ENCODE measurements around the gene NTRK1. TPM values are rescaled to one million over a fixed set of nuclear protein-coding genes. Genes with fewer than 3 reads are reported as not detected.
"Not testable (repeated sequence)": the region's sequence is repeated elsewhere in the genome, so short reads cannot be mapped to it uniquely, and the experiment has no call there.

NTRK1 gene
- total RNA-seq, 2 donors from 2014 or later = 2.1 to 2.5 TPM

DNA sequence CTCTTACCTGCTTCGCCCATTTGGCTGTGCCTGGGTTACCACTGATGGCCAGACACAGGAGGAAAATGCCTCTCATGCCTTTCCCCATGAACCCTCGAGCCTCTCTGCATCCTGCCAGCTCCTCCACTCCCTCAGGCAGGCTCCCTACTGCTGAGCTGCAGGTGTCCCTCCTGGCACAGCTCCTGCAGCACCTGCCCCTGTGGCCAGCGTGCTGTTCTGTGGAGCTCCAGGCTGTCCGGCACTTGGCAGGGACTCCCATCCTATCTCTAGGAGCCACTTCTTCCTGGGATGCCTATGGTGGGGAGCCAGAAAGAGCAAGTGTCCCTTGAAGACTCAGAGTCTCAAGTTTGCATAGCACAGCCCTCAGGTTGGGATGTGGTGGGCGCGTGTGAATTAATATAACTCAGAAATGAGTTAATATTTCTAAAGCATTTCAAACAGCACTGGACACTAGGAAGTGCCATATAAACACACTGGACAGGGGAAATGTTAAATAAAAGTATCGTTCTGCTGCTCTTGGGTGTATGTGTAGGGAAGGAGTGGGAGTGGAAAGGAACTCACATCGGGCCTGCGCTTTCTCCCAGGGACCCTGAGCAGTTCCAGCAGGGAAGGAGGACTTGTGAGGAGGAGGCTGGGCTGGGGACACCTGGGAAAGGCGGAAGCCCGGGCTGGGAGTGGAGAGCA lies 62.5 kb downstream of the NTRK1 start:
- no peak for DNase-seq
- intact Hi-C loops (cut with DNase I) = no loop called here
- ATAC-seq = no peak

DNA sequence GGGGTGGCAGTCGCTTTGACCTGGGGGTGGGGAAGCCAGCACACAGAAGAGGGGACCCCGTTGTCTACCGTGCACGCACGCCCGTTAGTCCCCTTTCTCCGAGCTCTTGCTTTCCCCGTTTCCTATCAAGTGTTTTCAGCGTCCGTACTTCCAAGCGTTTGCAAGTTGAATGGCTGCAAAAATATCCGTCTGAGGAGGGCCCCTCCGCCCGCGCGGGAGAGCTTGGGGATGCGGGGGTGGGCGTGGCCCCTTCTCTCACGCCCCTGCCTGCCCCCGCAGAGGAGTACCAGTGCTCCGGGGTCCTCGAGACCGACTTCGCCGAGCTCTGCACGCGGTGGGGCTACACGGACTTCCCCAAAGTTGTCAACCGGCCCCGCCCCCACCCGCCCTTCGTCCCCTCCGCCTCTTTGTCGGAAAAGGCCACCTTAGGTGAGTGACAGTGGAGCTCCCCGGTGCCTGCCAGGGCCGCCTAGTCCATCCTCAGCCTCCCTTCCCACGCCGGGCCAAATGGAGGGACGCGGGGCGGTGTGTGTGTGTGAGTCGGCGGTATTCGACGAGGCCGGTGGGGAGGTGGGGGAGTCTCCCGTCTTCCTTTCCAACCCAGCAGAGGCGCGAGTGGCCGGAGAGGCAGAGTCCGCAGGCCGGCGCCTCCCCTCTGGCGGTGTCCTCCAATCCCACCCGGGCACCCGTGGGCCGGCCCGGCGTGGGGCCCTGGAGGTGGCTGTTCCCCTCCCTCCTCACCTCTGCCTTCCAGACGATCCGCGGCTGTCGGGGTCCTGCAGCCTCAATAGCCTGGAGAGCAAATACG lies 63.2 kb downstream of the NTRK1 start:
- DNase-seq (no peak), ATAC-seq (no peak)
- intact Hi-C loops (cut with DNase I) = no loop called here

DNA sequence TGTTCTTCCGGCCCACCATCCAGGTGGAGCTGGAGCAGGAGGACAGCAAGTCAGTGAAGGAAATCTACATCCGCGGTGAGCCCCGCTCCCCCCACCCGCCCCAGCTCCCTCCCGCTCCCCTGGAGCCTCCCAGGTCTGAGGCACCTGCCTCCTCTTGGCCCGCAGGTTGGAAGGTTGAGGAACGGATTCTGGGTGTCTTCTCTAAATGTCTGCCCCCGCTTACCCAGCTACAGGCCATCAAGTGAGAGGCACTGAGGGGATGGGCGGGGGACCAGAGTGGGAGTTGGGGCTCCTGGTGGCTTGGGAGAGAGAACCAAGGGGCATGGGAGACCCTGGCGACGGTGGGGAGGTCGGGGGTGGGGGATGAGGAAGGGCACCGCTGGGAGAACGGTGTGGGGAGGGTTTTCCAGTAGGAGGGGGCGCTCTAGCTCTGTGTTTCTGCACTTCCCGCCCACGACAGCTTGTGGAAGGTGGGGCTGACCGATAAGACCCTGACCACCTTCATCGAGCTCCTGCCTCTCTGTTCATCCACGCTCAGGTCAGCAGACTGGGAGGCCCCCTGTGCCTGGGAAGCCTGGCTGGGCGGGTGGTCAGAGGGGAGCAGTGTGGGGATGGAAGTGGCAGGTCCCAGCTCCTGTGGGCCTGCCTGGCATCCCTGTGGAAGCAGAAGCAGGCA lies 64.0 kb downstream of the NTRK1 start:
- ATAC-seq = no peak
- intact Hi-C loops (cut with DNase I) = loop anchor here in 1 of 2 donors (5.0 kb wide), 1 partner anchor 32 kb away; the partner anchor contains the start of gene PEAR1

GRCh38 chr1:156925154-156926010 lies 64.7 kb downstream of the NTRK1 start:
- intact Hi-C loops (cut with DNase I) = loop anchor here in 1 of 2 donors (5.0 kb wide), 1 partner anchor 33 kb away; the partner anchor contains the start of gene PEAR1
- no peak for ATAC-seq
- no peak for DNase-seq

More for the DNA sequence above, 64.0 kb downstream of the NTRK1 start:
- no peak for DNase-seq

- intact Hi-C loops (cut with DNase I) = loop anchor here in 1 of 2 donors (5.0 kb wide), 1 partner anchor 34 kb away; the partner anchor contains the start of gene PEAR1
- peak in 1 of 2 donors; percentile 25 for ATAC-seq
- peak; percentile 65 for DNase-seq
Observed at GRCh38 chr1:156926175-156926574, 65.5 kb downstream of the NTRK1 start.

- intact Hi-C loops (cut with DNase I) = loop anchor here in 1 of 2 donors (5.0 kb wide), 1 partner anchor 34 kb away; the partner anchor contains the start of gene PEAR1
- DNase-seq, ATAC-seq: not testable (repeated sequence)
Observed at GRCh38 chr1:156926695-156927094, 66.0 kb downstream of the NTRK1 start.

GRCh38 chr1:156927215-156928042 lies 66.8 kb downstream of the NTRK1 start:
- DNase-seq = peak; percentile 80
- peak; percentile 67 to 71 for ATAC-seq
- intact Hi-C loops (cut with DNase I) = loop anchor here in 1 of 2 donors (5.0 kb wide), 1 partner anchor 35 kb away; the partner anchor contains the start of gene PEAR1

DNA sequence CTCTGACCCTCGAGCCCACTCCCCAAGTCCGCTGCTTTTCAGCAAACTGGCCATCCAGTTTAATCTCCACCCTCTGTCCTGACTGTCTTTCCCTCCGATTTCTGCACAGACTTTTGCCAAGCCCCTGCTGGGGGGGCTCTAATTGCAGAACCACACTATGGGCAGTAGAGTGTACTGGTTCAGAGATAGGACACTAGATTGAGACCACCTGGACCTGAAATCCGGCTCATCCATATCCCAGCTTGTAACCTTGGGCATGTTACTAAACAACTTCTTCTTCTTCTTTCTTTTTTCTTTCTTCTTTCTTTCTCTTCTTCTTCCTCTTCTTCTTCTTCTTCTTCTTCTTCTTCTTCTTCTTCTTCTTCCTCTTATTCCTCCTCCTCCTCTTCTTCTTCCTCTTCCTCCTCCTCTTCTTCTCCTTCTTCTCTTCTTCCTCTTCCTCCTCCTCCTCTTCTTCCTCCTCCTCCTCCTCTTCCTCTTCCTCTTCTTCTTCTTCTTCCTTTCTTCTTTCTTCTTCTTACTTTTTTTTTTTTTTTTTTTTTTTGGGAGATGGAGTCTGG lies 67.5 kb downstream of the NTRK1 start:
- intact Hi-C loops (cut with DNase I) = loop anchor here in 1 of 2 donors (5.0 kb wide), 1 partner anchor 36 kb away; the partner anchor contains the start of gene PEAR1
- DNase-seq = no peak
- ATAC-seq = no peak

GRCh38 chr1:156929596-156930238 lies 69.1 kb downstream of the NTRK1 start:
- DNase-seq = no peak
- no peak for ATAC-seq
- intact Hi-C loops (cut with DNase I) = loop anchor here in 1 of 2 donors (5.0 kb wide), 1 partner anchor 37 kb away; the partner anchor contains the start of gene PEAR1

- ATAC-seq (no peak), DNase-seq (peak; percentile 12)
- intact Hi-C loops (cut with DNase I) = no loop called here
Observed at GRCh38 chr1:156930483-156930882, 69.8 kb downstream of the NTRK1 start.

Other genes with a start within 250 kb of the NTRK1 start
- gene HAPLN2, start 241.4 kb upstream of the NTRK1 start, total RNA-seq = 1 to 10 TPM; 1.3 to 1.9 TPM
- gene BCAN, start 218.7 kb upstream of the NTRK1 start, total RNA-seq = under 1 TPM; 0.29 to 0.47 TPM
- 100 to 1,000 TPM; 224 to 240 TPM for gene NES, start 183.5 kb upstream of the NTRK1 start, total RNA-seq
- 1 to 10 TPM; 1.5 TPM for gene CRABP2, start 155.3 kb upstream of the NTRK1 start, total RNA-seq
- 10 to 100 TPM; 14.6 to 20.5 TPM for gene METTL25B, start 132.4 kb upstream of the NTRK1 start, total RNA-seq
- 10 to 100 TPM; 15.7 to 18.6 TPM for gene ISG20L2, start 132.1 kb upstream of the NTRK1 start, total RNA-seq
- 10 to 100 TPM; 62.9 to 74.0 TPM for gene MRPL24, start 119.8 kb upstream of the NTRK1 start, total RNA-seq
- 100 to 1,000 TPM; 139 to 156 TPM for gene HDGF, start 109.2 kb upstream of the NTRK1 start, total RNA-seq
- 10 to 100 TPM; 32.0 to 46.2 TPM for gene PRCC, start 93.3 kb upstream of the NTRK1 start, total RNA-seq
- gene SH2D2A, start 44.0 kb upstream of the NTRK1 start, total RNA-seq = 1 to 10 TPM; 1.1 to 2.8 TPM
- gene INSRR, start 1.7 kb upstream of the NTRK1 start, total RNA-seq = under 1 TPM; 0.05 to 0.12 TPM
- gene PEAR1, start 32.9 kb downstream of the NTRK1 start, total RNA-seq = 10 to 100 TPM in 1 of 2 donors, 1 to 10 TPM in 1; 7.2 to 10.4 TPM
- gene LRRC71, start 59.8 kb downstream of the NTRK1 start, total RNA-seq = not detected
- 10 to 100 TPM; 25.4 to 27.0 TPM for gene ARHGEF11, start 184.9 kb downstream of the NTRK1 start, total RNA-seq
- gene ETV3L, start 238.9 kb downstream of the NTRK1 start, total RNA-seq = not detected